Measurements from ENCODE around the gene FGF16. TPM values are rescaled to one million over a fixed set of nuclear protein-coding genes. Genes with fewer than 3 reads are reported as not detected.

The FGF16 gene
- total RNA-seq, 3 donors from 2014 or later = 0.16 TPM; not detected in 2

DNA sequence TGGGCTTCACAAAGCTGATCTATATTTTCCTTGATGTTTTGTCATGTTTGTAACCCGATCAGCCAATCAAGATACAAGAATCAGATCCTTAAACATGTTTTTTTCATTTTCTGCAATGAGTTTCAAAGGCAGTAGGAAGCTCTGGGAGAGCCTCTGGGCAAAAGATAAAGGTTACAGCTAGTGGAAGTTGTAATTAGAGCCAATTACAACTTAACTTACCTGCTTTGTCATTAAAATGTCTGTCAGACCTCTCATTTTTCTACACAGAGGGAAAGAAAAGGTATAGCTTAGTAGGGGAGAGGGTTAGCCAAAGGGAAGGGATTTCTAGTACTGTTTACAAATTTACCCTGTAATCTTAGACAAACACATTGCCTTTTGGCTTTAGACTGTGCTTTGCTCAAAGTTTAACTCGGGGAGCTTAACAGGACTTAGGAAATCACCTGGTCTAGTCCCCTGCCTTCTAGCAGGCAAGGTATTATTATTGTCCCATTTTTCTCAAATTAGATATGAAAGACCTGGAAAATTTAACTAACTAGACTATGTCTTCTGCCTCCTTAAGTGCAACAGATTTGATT, 55.8 kb downstream of the FGF16 start:
- DNase-seq (ENCODE audit: low spot score in 2 of 2) = no peak
- intact Hi-C loops (cut with DNase I; ENCODE audit: low total_unique reads) = no loop called here
- Histone ChIP-seq H3K36me3 (no peaks in the 10 kb centered on the region), H3K27ac (no peak overlapping the region), H3K4me3 (no peak overlapping the region), H3K4me1 (no peaks in the 10 kb centered on the region), H3K9me3 (no peaks in the 10 kb centered on the region), H3K27me3 (peaks cover 0 to 13% of the 10 kb centered on the region in 2 donors)
- no peak for TF ChIP-seq POLR2A (IDR thresholded peaks at IDR 0.05)
- TF ChIP-seq, protein P1, sequence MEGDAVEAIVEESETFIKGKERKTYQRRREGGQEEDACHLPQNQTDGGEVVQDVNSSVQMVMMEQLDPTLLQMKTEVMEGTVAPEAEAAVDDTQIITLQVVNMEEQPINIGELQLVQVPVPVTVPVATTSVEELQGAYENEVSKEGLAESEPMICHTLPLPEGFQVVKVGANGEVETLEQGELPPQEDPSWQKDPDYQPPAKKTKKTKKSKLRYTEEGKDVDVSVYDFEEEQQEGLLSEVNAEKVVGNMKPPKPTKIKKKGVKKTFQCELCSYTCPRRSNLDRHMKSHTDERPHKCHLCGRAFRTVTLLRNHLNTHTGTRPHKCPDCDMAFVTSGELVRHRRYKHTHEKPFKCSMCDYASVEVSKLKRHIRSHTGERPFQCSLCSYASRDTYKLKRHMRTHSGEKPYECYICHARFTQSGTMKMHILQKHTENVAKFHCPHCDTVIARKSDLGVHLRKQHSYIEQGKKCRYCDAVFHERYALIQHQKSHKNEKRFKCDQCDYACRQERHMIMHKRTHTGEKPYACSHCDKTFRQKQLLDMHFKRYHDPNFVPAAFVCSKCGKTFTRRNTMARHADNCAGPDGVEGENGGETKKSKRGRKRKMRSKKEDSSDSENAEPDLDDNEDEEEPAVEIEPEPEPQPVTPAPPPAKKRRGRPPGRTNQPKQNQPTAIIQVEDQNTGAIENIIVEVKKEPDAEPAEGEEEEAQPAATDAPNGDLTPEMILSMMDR (IDR thresholded peaks at IDR 0.05) = no peak
- no peak for TF ChIP-seq POLR2AphosphoS5 (IDR thresholded peaks at IDR 0.05)

DNA sequence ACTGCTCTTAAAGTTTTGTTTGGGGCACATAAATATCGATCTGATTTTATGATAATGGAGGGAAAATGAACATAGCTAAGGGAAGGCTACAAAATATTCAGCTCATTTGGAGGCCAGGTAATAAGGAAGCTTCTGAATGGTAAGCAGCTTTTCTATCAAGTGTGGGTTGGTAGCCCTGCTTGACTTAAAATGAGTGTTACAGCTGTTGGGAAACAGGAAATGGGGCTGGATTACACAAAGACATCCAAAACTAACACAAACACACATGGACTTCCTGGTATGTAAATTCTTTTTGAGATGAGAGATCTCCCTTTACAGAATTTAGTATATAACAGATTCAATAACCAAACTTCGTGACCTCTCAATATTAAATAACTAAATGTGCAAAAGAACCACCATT, 58.0 kb downstream of the FGF16 start:
- no peaks in the 10 kb centered on the region for H3K36me3 ChIP-seq
- H3K4me1 ChIP-seq = no peaks in the 10 kb centered on the region

More for the DNA sequence above, 58.0 kb downstream of the FGF16 start:
- intact Hi-C loops (cut with DNase I; ENCODE audit: low total_unique reads) = no loop called here
- peaks cover 0 to 15% of the 10 kb centered on the region in 2 donors for H3K27me3 ChIP-seq
- no peak for TF ChIP-seq POLR2A (IDR thresholded peaks at IDR 0.05)
- TF ChIP-seq POLR2AphosphoS5 (IDR thresholded peaks at IDR 0.05) = no peak
- TF ChIP-seq, protein P1 (IDR thresholded peaks at IDR 0.05) = no peak
- no peak for DNase-seq (ENCODE audit: low spot score in 2 of 2)
- H3K27ac ChIP-seq = no peak overlapping the region
- H3K9me3 ChIP-seq = no peaks in the 10 kb centered on the region
- H3K4me3 ChIP-seq = no peak overlapping the region

Measured in breast epithelium (tissue), 4 donors.